GM23338 (cell line): ENCODE data around the gene CCL20. TPM values are rescaled to one million over a fixed set of nuclear protein-coding genes. Genes with fewer than 3 reads are reported as not detected.
A peak's percentile ranks its signal among the peaks of the same experiment; 100 is the strongest.
"Not testable (repeated sequence)": the region's sequence is repeated elsewhere in the genome, so short reads cannot be mapped to it uniquely, and the experiment has no call there.

Source experiments
- ATAC-seq: fragments of 200-7000 bp; cut with Tn5 transposase; 3 replicates; pipeline ENCODE4 v1.9.1; 2020
- DNase-seq: peaks from one replicate; pipeline ENCODE4 v3.0.0-alpha.2; 2015; ENCODE audit warnings: low spot score
- H2AFZ ChIP-seq: fragments of 200-600 bp; sonication (generic); 2 replicates; pipeline ENCODE4 v1.8.0; 2016; ENCODE audit warnings: antibody characterized with exemption, mild to moderate bottlenecking, moderate library complexity
- H3F3A ChIP-seq: fragments of 200-600 bp; sonication (generic); replicated peaks from 2 replicates; pipeline ENCODE4 v1.8.0; 2017; ENCODE audit warnings: antibody characterized with exemption, mixed run types, low read depth
- H3K27ac ChIP-seq: fragments of 200-600 bp; sonication (generic); 2 replicates; pipeline ENCODE4 v1.6.1; 2016; ENCODE audit warnings: low read depth
- H3K27me3 ChIP-seq: fragments of 200-600 bp; sonication (generic); 2 replicates; pipeline ENCODE4 v1.8.0; 2016; ENCODE audit warnings: mild to moderate bottlenecking, mixed run types, moderate library complexity; ENCODE audit not compliant: insufficient read depth
- H3K36me3 ChIP-seq: fragments of 200-600 bp; sonication (generic); 2 replicates; pipeline ENCODE4 v1.8.0; 2016; ENCODE audit warnings: mild to moderate bottlenecking; ENCODE audit not compliant: insufficient read depth
- H3K4me1 ChIP-seq: fragments of 200-600 bp; sonication (generic); 2 replicates; pipeline ENCODE4 v1.8.0; 2016; ENCODE audit warnings: mild to moderate bottlenecking, moderate library complexity; ENCODE audit not compliant: insufficient read depth
- H3K4me2 ChIP-seq: fragments of 200-600 bp; sonication (generic); 2 replicates; pipeline ENCODE4 v1.7.1; 2017; ENCODE audit warnings: mixed run types
- H3K4me3 ChIP-seq: fragments of 200-600 bp; sonication (generic); 2 replicates; pipeline ENCODE4 v1.6.1; 2016; ENCODE audit warnings: mixed run types
- H3K79me2 ChIP-seq: fragments of 200-600 bp; sonication (generic); replicated peaks from 2 replicates; pipeline ENCODE4 v1.8.0; 2017; ENCODE audit warnings: mild to moderate bottlenecking; ENCODE audit not compliant: insufficient read depth
- H3K9me2 ChIP-seq: fragments of 200-600 bp; sonication (generic); 2 replicates; pipeline ENCODE4 v1.8.0; 2017; ENCODE audit not compliant: insufficient read depth
- H4K20me1 ChIP-seq: fragments of 200-600 bp; sonication (generic); replicated peaks from 2 replicates; pipeline ENCODE4 v1.8.0; 2017; ENCODE audit warnings: mild to moderate bottlenecking; ENCODE audit not compliant: insufficient read depth
- H3K27ac Mint-ChIP-seq: 2 replicates; pipeline ENCODE4 v1.8.0; 2020; ENCODE audit warnings: inconsistent platforms, mild to moderate bottlenecking, moderate library complexity, mixed read lengths
- H3K27me3 Mint-ChIP-seq: 3 replicates; pipeline ENCODE4 v1.8.0; 2022; ENCODE audit warnings: low read depth, mild to moderate bottlenecking, moderate library complexity, mixed read lengths, inconsistent platforms; ENCODE audit not compliant: insufficient read depth, poor library complexity
- H3K36me3 Mint-ChIP-seq: 3 replicates; pipeline ENCODE4 v1.8.0; 2021; ENCODE audit warnings: low read depth, mild to moderate bottlenecking, inconsistent platforms, moderate library complexity, mixed read lengths
- H3K4me1 Mint-ChIP-seq: 3 replicates; pipeline ENCODE4 v1.8.0; 2020; ENCODE audit warnings: mild to moderate bottlenecking, inconsistent platforms, mixed read lengths
- H3K4me3 Mint-ChIP-seq: 3 replicates; pipeline ENCODE4 v1.8.0; 2021; ENCODE audit warnings: moderate library complexity, mild to moderate bottlenecking, inconsistent platforms, mixed read lengths
- H3K9me3 Mint-ChIP-seq: 3 replicates; pipeline ENCODE4 v1.8.0; 2020; ENCODE audit warnings: moderate library complexity, mild to moderate bottlenecking, inconsistent platforms, mixed read lengths
- CTCF ChIP-seq, 2 experiments: fragments of 200-600 bp in 1 of 2; sonication (generic) in 1 of 2; conservative IDR thresholded peaks; 2 replicates each; pipeline versions ENCODE4 v1.5.1 to v1.6.1; 2016 to 2017; ENCODE audit warnings: antibody characterized with exemption in 2 of 2, low read depth in 2 of 2, mild to moderate bottlenecking in 2 of 2, moderate library complexity in 1 of 2
- ETS1 ChIP-seq: IDR thresholded peaks from 2 replicates; pipeline ENCODE4 v1.6.1; 2016; ENCODE audit warnings: antibody characterized with exemption
- EZH2 ChIP-seq: fragments of 200-600 bp; sonication (generic); IDR thresholded peaks from one replicate; pipeline ENCODE4 v1.8.0; 2017; ENCODE audit warnings: antibody characterized with exemption, mild to moderate bottlenecking, low read depth; ENCODE audit not compliant: unreplicated experiment
- EZH2phosphoT487 ChIP-seq: fragments of 200-600 bp; sonication (generic); IDR thresholded peaks from one replicate; pipeline ENCODE4 v1.8.1; 2018; ENCODE audit warnings: antibody characterized with exemption; ENCODE audit not compliant: unreplicated experiment
- JUNB ChIP-seq: IDR thresholded peaks from one replicate; pipeline ENCODE4 v1.6.1; 2016; ENCODE audit warnings: antibody characterized with exemption; ENCODE audit not compliant: unreplicated experiment
- NANOG ChIP-seq: IDR thresholded peaks from 2 replicates; pipeline ENCODE4 v1.6.1; 2016; ENCODE audit warnings: antibody characterized with exemption, borderline replicate concordance
- POLR2AphosphoS5 ChIP-seq: IDR thresholded peaks from 2 replicates; pipeline ENCODE4 v1.6.1; 2016; ENCODE audit warnings: antibody characterized with exemption, low read depth
- STAT1 ChIP-seq: IDR thresholded peaks from one replicate; pipeline ENCODE4 v1.6.1; 2016; ENCODE audit warnings: antibody characterized with exemption; ENCODE audit not compliant: unreplicated experiment
- ZNF114 ChIP-seq: fragments of 250-450 bp; sonication (Bioruptor Pico); IDR thresholded peaks from 2 replicates; pipeline ENCODE4 v1.5.0; 2020; ENCODE audit warnings: mild to moderate bottlenecking, moderate library complexity
- ZNF331 ChIP-seq: fragments of 250-450 bp; sonication (Bioruptor Pico); IDR thresholded peaks from 2 replicates; pipeline ENCODE4 v1.5.0; 2020; ENCODE audit warnings: low read depth, mild to moderate bottlenecking, moderate library complexity
- polyA plus RNA-seq: library from polyadenylated mRNA; unstranded; fragments of >200 nt; fragmentation: Nextera tagmentation; extraction: Ambion mirVana; gene quantifications from 2 replicates; pipeline ENCODE4 v1.2.1, GENCODE V29; 2016
- total RNA-seq: library from RNA; depleted of rRNA; stranded (reverse); fragments of >200 nt; shearing (Covaris generic); gene quantifications from 2 replicates; pipeline ENCODE4 v1.2.3, GENCODE V29; 2014

Gene CCL20
- total and polyA plus RNA-seq, 2 experiments from 2014 or later: not detected

GRCh38 chr2:227793148-227793712, 20.4 kb upstream of the CCL20 start:
- no peak overlapping the region for H3K4me3 Mint-ChIP-seq
- H3K27me3 Mint-ChIP-seq: no peaks in the 10 kb centered on the region
- DNase-seq: no peak
- TF ChIP-seq ZNF331 (CRISPR knock-in tag): no peak
- TF ChIP-seq ZNF114 (CRISPR knock-in tag): no peak
- no peaks in the 10 kb centered on the region for H3F3A ChIP-seq
- 0 out of 2 replicates have a peak overlapping the region, but pooled peaks have one; percentile 47 for H2AFZ ChIP-seq
- no peak overlapping the region for H3K27ac ChIP-seq
- no peak for ATAC-seq
- no peak overlapping the region for H3K4me2 ChIP-seq
- H3K9me3 Mint-ChIP-seq: no peaks in the 10 kb centered on the region; the same call in 2 of the 3 replicates
- H3K4me1 ChIP-seq: no peaks in the 10 kb centered on the region
- H3K27me3 ChIP-seq: no peaks in the 10 kb centered on the region
- no peaks in the 10 kb centered on the region for H3K4me1 Mint-ChIP-seq
- no peaks in the 10 kb centered on the region for H3K36me3 ChIP-seq
- no peaks in the 10 kb centered on the region for H3K36me3 Mint-ChIP-seq
- H3K4me3 ChIP-seq: no peak overlapping the region
- no peaks in the 10 kb centered on the region for H3K79me2 ChIP-seq
- 0 out of 2 replicates have a peak, but pooled peaks cover under 1% of the 10 kb centered on the region for H3K9me2 ChIP-seq
- no peaks in the 10 kb centered on the region for H4K20me1 ChIP-seq
- H3K27ac Mint-ChIP-seq: no peak overlapping the region

- H3F3A ChIP-seq: no peaks in the 10 kb centered on the region
- H3K27me3 Mint-ChIP-seq: no peaks in the 10 kb centered on the region
- H3K36me3 ChIP-seq: no peaks in the 10 kb centered on the region
- no peak overlapping the region for H3K27ac Mint-ChIP-seq
- DNase-seq (no peak), ATAC-seq (no peak)
- H3K36me3 Mint-ChIP-seq: no peaks in the 10 kb centered on the region
- TF ChIP-seq NANOG: no peak
- no peaks in the 10 kb centered on the region; the same call in 1 of the 2 replicates for H3K4me1 ChIP-seq
- no peaks in the 10 kb centered on the region for H3K9me3 Mint-ChIP-seq
- H3K4me2 ChIP-seq: no peak overlapping the region
- H3K79me2 ChIP-seq: no peaks in the 10 kb centered on the region
- no peak overlapping the region for H3K27ac ChIP-seq
- no peaks in the 10 kb centered on the region for H3K27me3 ChIP-seq
- H2AFZ ChIP-seq: 0 out of 2 replicates have a peak overlapping the region, but pooled peaks have one; percentile 47
- no peak overlapping the region for H3K4me3 ChIP-seq
- H3K4me1 Mint-ChIP-seq: no peaks in the 10 kb centered on the region; the same call in 2 of the 3 replicates
- H3K9me2 ChIP-seq: no peaks in the 10 kb centered on the region
- H3K4me3 Mint-ChIP-seq: no peak overlapping the region
- H4K20me1 ChIP-seq: no peaks in the 10 kb centered on the region
These were observed 17.5 kb upstream of the CCL20 start for GRCh38 chr2:227796045-227796711.

GRCh38 chr2:227796768-227797167, 16.9 kb upstream of the CCL20 start:
- not testable (repeated sequence) for H3K36me3 ChIP-seq, ATAC-seq, H3K36me3 Mint-ChIP-seq, H3K4me1 ChIP-seq, H3K4me1 Mint-ChIP-seq, H3K27ac ChIP-seq, H3K27me3 Mint-ChIP-seq, H3F3A ChIP-seq, H3K4me2 ChIP-seq, H4K20me1 ChIP-seq, DNase-seq, H2AFZ ChIP-seq, H3K79me2 ChIP-seq, H3K27me3 ChIP-seq, H3K9me2 ChIP-seq, H3K9me3 Mint-ChIP-seq, H3K4me3 ChIP-seq, H3K27ac Mint-ChIP-seq, H3K4me3 Mint-ChIP-seq

- Mint-ChIP-seq H3K4me1 (peaks cover 12% of the 10 kb centered on the region), H3K27ac (no peak overlapping the region), H3K36me3 (no peaks in the 10 kb centered on the region), H3K9me3 (no peaks in the 10 kb centered on the region), H3K4me3 (no peak overlapping the region), H3K27me3 (no peaks in the 10 kb centered on the region)
- H3K36me3 ChIP-seq: no peaks in the 10 kb centered on the region
- no peak overlapping the region for H3K4me3 ChIP-seq
- no peaks in the 10 kb centered on the region for H3K9me2 ChIP-seq
- DNase-seq (no peak), ATAC-seq (no peak)
- no peaks in the 10 kb centered on the region for H4K20me1 ChIP-seq
- H3K27me3 ChIP-seq: no peaks in the 10 kb centered on the region
- no peak overlapping the region for H3K27ac ChIP-seq
- H3K79me2 ChIP-seq: no peaks in the 10 kb centered on the region
- no peak overlapping the region for H2AFZ ChIP-seq
- H3F3A ChIP-seq: no peaks in the 10 kb centered on the region
- H3K4me1 ChIP-seq: peaks cover 6% of the 10 kb centered on the region
- H3K4me2 ChIP-seq: no peak overlapping the region
- no peak for TF ChIP-seq EZH2phosphoT487
- TF ChIP-seq ETS1: no peak
- TF ChIP-seq POLR2AphosphoS5: no peak
- no peak for TF ChIP-seq JUNB
- TF ChIP-seq STAT1: no peak
- no peak for TF ChIP-seq ZNF114 (CRISPR knock-in tag)
- no peak for TF ChIP-seq EZH2
- no peak for TF ChIP-seq CTCF (conservative IDR thresholded peaks at IDR 0.05; ENCODE audit: low read depth in 2 of 2)
These were observed 14.4 kb upstream of the CCL20 start for GRCh38 chr2:227799202-227799601.
